Hepatocyte (in vitro differentiated cells): ENCODE results near the gene CCDC136. TPM values are rescaled to one million over a fixed set of nuclear protein-coding genes. Genes with fewer than 3 reads are reported as not detected.

Source experiments
- DNase-seq: peaks from one replicate; pipeline ENCODE4 v3.0.0-alpha.2; 2016; ENCODE audit warnings: low spot score
- H2AFZ ChIP-seq: fragments of 200-600 bp; sonication (generic); 2 replicates; pipeline ENCODE4 v1.6.0; 2016; ENCODE audit warnings: antibody characterized with exemption, mild to moderate bottlenecking
- H3K27ac ChIP-seq: fragments of 200-600 bp; sonication (generic); 2 replicates; pipeline ENCODE4 v1.5.1; 2016; ENCODE audit warnings: mild to moderate bottlenecking
- H3K27me3 ChIP-seq: fragments of 200-600 bp; sonication (generic); 2 replicates; pipeline ENCODE4 v1.6.1; 2016
- H3K36me3 ChIP-seq: fragments of 200-600 bp; sonication (generic); replicated peaks from 2 replicates; pipeline ENCODE4 v1.5.1; 2016; ENCODE audit warnings: low read depth; ENCODE audit not compliant: insufficient read depth
- H3K4me1 ChIP-seq: fragments of 200-600 bp; sonication (generic); 2 replicates; pipeline ENCODE4 v1.5.1; 2016; ENCODE audit warnings: mild to moderate bottlenecking, moderate library complexity; ENCODE audit not compliant: insufficient read depth
- H3K4me2 ChIP-seq: fragments of 200-600 bp; sonication (generic); 2 replicates; pipeline ENCODE4 v1.6.0; 2016
- H3K4me3 ChIP-seq: fragments of 200-600 bp; sonication (generic); 2 replicates; pipeline ENCODE4 v1.5.1; 2016; ENCODE audit warnings: mild to moderate bottlenecking
- H3K79me2 ChIP-seq: fragments of 200-600 bp; sonication (generic); 2 replicates; pipeline ENCODE4 v1.6.0; 2017; ENCODE audit warnings: mild to moderate bottlenecking
- H3K9me2 ChIP-seq: fragments of 200-600 bp; sonication (generic); replicated peaks from 2 replicates; pipeline ENCODE4 v1.6.0; 2017; ENCODE audit warnings: mild to moderate bottlenecking; ENCODE audit not compliant: insufficient read depth
- H3K9me3 ChIP-seq: fragments of 200-600 bp; sonication (generic); 2 replicates; pipeline ENCODE4 v1.5.1; 2016; ENCODE audit warnings: low read depth, mild to moderate bottlenecking
- H4K20me1 ChIP-seq: fragments of 200-600 bp; sonication (generic); 2 replicates; pipeline ENCODE4 v1.6.0; 2016; ENCODE audit warnings: mild to moderate bottlenecking; ENCODE audit not compliant: insufficient read depth, poor library complexity, severe bottlenecking
- EZH2 ChIP-seq: fragments of 200-600 bp; sonication (generic); IDR thresholded peaks from 2 replicates; pipeline ENCODE4 v1.6.1; 2016; ENCODE audit warnings: antibody characterized with exemption, mild to moderate bottlenecking, borderline replicate concordance
- EZH2phosphoT487 ChIP-seq: fragments of 200-600 bp; sonication (generic); IDR thresholded peaks from one replicate; pipeline ENCODE4 v1.6.1; 2018; ENCODE audit warnings: antibody characterized with exemption, mild to moderate bottlenecking, low read depth, moderate library complexity; ENCODE audit not compliant: unreplicated experiment, severe bottlenecking
- WGBS: methylation state at CpG from one replicate; pipeline ENCODE4 v1.1.6; 2016; ENCODE audit warnings: low lambda C conversion rate; ENCODE audit errors: missing lambda C conversion rate; 5-methylcytosine and 5-hydroxymethylcytosine counted together
- polyA plus RNA-seq: library from polyadenylated mRNA; unstranded; fragments of >200 nt; fragmentation: Nextera tagmentation; extraction: Ambion mirVana; gene quantifications from 2 replicates; pipeline ENCODE4 v1.2.1, GENCODE V29; 2016
- total RNA-seq: library from RNA; depleted of rRNA; stranded (reverse); fragments of >200 nt; gene quantifications from 2 replicates; pipeline ENCODE4 v1.2.3, GENCODE V29; 2014
- TF ChIP-seq, protein P1 (sequence below): fragments of 200-600 bp; sonication (generic); IDR thresholded peaks from 2 replicates; pipeline ENCODE4 v1.5.1; 2016; ENCODE audit warnings: antibody characterized with exemption, mild to moderate bottlenecking; ENCODE audit not compliant: poor library complexity

The CCDC136 gene
- total and polyA plus RNA-seq, 2 experiments from 2014 or later = 3.8 to 5.6 TPM

DNA sequence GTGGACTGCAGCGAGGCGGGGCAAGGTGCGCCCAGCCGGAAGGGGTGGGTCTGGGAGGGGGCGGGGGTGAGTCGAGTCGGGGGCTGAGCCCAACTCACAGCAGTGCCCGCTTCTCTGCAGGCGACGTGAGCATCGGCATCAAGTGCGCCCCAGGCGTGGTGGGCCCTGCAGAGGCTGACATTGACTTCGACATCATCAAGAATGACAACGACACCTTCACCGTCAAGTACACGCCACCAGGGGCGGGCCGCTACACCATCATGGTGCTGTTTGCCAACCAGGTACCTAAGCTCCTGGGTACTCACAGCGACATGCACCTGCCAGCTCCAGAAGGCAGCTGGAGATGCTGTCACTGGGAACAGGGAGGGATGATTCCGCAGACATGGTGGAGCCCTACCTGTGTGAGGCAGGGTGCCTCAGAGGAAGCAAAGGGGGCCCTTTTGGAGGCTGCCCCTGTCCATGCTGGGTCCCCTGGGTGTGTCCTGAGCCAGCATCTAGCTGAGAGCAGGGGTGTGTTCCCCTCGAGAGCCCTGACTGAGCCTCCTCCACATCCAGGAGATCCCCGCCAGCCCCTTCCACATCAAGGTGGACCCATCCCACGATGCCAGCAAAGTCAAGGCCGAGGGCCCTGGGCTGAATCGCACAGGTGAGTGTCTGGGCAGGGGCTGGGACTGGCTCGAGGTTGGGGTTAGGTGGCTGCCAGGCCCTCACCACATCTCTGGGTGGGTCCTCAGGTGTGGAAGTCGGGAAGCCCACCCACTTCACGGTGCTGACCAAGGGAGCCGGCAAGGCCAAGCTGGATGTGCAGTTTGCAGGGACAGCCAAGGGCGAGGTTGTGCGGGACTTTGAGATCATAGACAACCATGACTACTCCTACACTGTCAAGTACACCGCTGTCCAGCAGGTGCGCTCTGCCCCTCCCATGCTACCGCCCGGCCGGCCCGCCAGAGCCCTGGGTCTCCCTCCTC, 51.2 kb downstream of the CCDC136 start:
- Histone ChIP-seq H3K36me3 (no peaks in the 10 kb centered on the region), H3K9me2 (no peaks in the 10 kb centered on the region), H3K27ac (no peak overlapping the region), H3K4me2 (no peak overlapping the region), H3K4me1 (no peaks in the 10 kb centered on the region), H3K27me3 (no peaks in the 10 kb centered on the region), H3K79me2 (no peaks in the 10 kb centered on the region), H3K9me3 (no peaks in the 10 kb centered on the region), H2AFZ (no peak overlapping the region), H3K4me3 (no peak overlapping the region), H4K20me1 (no peaks in the 10 kb centered on the region)
- TF ChIP-seq EZH2 (no peak), EZH2phosphoT487 (no peak)
- TF ChIP-seq, protein P1, sequence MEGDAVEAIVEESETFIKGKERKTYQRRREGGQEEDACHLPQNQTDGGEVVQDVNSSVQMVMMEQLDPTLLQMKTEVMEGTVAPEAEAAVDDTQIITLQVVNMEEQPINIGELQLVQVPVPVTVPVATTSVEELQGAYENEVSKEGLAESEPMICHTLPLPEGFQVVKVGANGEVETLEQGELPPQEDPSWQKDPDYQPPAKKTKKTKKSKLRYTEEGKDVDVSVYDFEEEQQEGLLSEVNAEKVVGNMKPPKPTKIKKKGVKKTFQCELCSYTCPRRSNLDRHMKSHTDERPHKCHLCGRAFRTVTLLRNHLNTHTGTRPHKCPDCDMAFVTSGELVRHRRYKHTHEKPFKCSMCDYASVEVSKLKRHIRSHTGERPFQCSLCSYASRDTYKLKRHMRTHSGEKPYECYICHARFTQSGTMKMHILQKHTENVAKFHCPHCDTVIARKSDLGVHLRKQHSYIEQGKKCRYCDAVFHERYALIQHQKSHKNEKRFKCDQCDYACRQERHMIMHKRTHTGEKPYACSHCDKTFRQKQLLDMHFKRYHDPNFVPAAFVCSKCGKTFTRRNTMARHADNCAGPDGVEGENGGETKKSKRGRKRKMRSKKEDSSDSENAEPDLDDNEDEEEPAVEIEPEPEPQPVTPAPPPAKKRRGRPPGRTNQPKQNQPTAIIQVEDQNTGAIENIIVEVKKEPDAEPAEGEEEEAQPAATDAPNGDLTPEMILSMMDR = no peak
- 98% methylated on average over 31 of the region's 38 CpGs for WGBS
- DNase-seq = no peak

DNA sequence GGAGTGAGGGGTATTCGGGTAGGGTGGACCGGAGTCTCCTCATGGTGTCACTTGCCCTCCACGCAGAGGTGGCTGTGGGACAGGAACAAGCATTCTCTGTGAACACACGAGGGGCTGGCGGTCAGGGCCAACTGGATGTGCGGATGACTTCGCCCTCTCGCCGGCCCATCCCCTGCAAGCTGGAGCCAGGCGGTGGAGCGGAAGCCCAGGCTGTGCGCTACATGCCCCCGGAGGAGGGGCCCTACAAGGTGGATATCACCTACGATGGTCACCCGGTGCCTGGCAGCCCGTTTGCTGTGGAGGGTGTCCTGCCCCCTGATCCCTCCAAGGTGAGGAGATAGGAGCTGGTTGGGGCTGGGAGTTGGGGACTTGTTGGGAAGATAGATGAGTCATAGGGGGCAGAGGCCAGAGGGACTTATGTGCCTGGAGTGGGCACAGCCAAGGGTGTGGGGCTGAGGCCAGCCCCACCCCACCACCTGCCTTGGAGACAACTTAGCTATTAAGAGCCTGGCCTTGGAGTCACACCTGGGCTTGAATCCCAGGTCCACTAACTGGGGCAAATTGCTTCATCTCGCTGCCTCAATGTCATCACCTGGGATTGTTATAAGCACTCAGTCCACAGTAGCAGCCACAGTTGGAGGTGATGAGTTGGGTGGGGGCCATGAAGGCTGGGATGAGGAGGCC, 52.3 kb downstream of the CCDC136 start:
- no peak overlapping the region for H3K4me2 ChIP-seq
- no peak overlapping the region for H3K27ac ChIP-seq
- H3K9me3 ChIP-seq = no peaks in the 10 kb centered on the region
- TF ChIP-seq, protein P1 = no peak
- no peak for TF ChIP-seq EZH2phosphoT487
- no peak for TF ChIP-seq EZH2
- 94% methylated on average over 17 of the region's 17 CpGs for WGBS
- no peak for DNase-seq
- no peaks in the 10 kb centered on the region for H3K36me3 ChIP-seq
- no peak overlapping the region for H3K4me3 ChIP-seq
- H4K20me1 ChIP-seq = no peaks in the 10 kb centered on the region
- H3K4me1 ChIP-seq = no peaks in the 10 kb centered on the region
- no peaks in the 10 kb centered on the region for H3K9me2 ChIP-seq
- no peak overlapping the region for H2AFZ ChIP-seq
- no peaks in the 10 kb centered on the region for H3K27me3 ChIP-seq
- no peaks in the 10 kb centered on the region for H3K79me2 ChIP-seq

DNA sequence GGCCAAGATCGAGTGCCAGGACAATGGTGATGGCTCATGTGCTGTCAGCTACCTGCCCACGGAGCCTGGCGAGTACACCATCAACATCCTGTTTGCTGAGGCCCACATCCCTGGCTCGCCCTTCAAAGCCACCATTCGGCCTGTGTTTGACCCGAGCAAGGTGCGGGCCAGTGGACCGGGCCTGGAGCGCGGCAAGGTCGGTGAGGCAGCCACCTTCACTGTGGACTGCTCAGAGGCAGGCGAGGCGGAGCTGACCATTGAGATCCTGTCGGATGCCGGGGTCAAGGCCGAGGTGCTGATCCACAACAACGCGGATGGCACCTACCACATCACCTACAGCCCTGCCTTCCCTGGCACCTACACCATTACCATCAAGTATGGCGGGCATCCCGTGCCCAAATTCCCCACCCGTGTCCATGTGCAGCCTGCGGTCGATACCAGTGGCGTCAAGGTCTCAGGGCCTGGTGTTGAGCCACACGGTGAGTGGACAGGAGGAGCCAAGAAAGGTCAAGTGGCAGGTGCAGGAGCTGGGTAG, 53.1 kb downstream of the CCDC136 start:
- Histone ChIP-seq H3K27me3 (no peaks in the 10 kb centered on the region), H3K9me3 (no peaks in the 10 kb centered on the region), H3K4me2 (no peak overlapping the region), H3K4me1 (no peaks in the 10 kb centered on the region), H3K4me3 (no peak overlapping the region), H2AFZ (no peak overlapping the region), H3K9me2 (no peaks in the 10 kb centered on the region), H3K36me3 (no peaks in the 10 kb centered on the region), H3K79me2 (no peaks in the 10 kb centered on the region), H4K20me1 (no peaks in the 10 kb centered on the region), H3K27ac (no peak overlapping the region)
- no peak for TF ChIP-seq EZH2phosphoT487
- no peak for TF ChIP-seq EZH2
- TF ChIP-seq, protein P1 = no peak
- DNase-seq = no peak
- WGBS = 97% methylated on average over 25 of the region's 25 CpGs
